VCaP (cell line): ENCODE measurements around the gene DOCK6.

Experiments used
- H3K27ac ChIP-seq: fragments of 450-650 bp; 2 replicates; pipeline ENCODE4 v1.5.1; 2017
- CTCF ChIP-seq: fragments of 450-650 bp; conservative IDR thresholded peaks from 2 replicates; pipeline ENCODE4 v1.5.1; 2017; ENCODE audit warnings: mild to moderate bottlenecking, moderate library complexity

Gene DOCK6

DNA sequence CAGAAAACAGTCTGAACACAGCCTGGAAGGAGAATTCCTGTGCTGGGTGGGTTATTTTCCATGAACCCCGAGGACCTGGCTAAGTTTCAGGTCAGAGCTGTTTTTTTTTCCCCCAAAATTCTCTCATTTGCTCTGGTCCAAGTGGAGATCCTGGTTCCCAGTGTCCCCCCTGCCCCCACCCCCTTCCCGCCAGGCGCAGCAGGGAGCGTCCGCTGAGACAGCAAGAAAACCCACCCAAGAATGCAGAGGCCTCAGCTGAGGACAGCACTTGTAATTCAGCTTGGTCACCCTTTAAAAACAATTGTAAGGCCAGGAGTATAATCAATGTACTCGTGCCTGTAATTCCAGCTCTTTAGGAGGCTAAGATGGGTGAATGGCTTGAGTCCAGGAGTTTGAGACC, 22.2 kb upstream of the DOCK6 start:
- no peak for TF ChIP-seq CTCF
- H3K27ac ChIP-seq = no peak overlapping the region

DNA sequence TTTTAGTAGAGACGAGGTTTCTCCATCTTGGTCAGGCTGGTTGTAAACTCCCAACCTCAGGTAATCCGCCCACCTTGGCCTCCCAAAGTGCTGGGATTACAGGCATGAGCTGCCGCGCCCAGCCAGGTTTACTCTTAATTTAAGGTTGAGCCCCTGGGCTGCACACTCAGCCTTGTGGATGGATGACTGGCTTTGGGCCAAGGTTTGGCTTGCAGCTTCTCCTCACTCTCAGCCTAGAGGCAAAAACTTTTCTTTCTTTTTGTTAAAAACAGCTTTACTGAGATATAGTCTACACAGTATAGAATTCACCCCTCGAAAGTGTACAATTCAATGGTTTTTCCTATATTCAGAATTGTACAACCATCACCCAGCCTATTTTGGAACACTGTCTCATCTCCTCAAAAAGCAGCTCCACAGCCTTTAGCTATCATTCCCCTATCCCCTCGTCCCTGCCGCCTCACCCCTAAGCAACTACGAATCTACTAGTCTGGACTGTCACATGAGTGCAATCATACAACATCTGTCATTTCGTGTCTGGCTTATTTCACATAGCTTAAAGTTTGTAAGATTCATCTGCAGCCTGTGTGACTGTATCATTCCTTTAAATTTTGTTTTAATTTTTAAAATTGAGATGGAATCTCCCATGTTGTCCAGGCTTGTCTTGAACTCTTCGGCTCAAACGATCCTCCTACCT, 19.2 kb upstream of the DOCK6 start:
- H3K27ac ChIP-seq = no peak overlapping the region
- TF ChIP-seq CTCF = no peak

GRCh38 chr19:11279505-11280236, 17.3 kb upstream of the DOCK6 start:
- no peak overlapping the region for H3K27ac ChIP-seq
- TF ChIP-seq CTCF = no peak

DNA sequence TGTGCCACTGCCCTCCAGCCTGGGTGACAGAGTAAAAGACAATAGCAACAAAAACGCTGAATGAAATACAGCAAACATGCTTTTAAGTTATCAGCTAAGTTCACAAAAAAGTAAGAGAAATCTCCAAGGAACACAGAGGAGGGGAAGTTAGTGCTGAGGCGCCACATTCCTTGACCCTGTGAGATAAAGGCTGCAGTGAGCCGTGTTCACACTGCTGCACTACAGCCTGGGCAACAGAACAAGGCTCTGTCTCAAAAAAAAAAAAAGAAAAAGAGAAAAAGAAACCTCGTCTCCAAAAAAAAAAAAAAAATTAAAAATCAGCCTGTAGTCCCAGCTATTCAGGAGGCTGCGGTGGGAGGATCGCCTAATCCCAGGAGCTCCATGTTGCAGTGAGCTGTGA, 16.3 kb upstream of the DOCK6 start:
- H3K27ac ChIP-seq = no peak overlapping the region
- no peak for TF ChIP-seq CTCF

GRCh38 chr19:11274533-11275086, 12.3 kb upstream of the DOCK6 start:
- no peak overlapping the region for H3K27ac ChIP-seq
- TF ChIP-seq CTCF = no peak

GRCh38 chr19:11273989-11274388, 11.7 kb upstream of the DOCK6 start:
- H3K27ac ChIP-seq = no peak overlapping the region

More at GRCh38 chr19:11273989-11274388, 11.7 kb upstream of the DOCK6 start:
- no peak for TF ChIP-seq CTCF
